ENCODE results near the gene RESP18. TPM values are rescaled to one million over a fixed set of nuclear protein-coding genes. Genes with fewer than 3 reads are reported as not detected.

RESP18 gene
- total and polyA plus RNA-seq, 2 donors (not counting 1 experiment from before 2014, with no cell fraction given), result not detected

DNA sequence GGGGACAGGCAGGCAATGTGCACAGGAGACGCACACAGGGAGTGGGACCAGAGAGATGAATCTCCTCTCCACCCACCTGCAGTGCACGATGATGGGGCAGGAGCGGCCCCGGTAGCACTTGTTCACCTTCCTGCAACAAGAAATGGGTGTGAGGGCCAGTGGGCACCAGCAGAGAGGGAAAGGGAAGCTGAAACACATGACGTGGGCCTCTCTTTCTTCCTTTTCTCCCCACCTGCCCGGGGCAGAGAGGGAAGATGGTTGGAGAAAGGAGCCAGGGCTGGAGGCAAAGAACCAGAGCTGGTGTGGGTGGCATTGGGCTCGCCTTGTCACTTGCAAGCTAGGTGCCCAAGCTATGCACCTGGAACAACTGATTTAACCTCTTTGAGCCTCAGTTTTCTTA, 41.1 kb downstream of the RESP18 start:
- H4K20me1 ChIP-seq (ENCODE audit: control insufficient read depth, extremely low read depth, insufficient read depth, low read length), result no peaks in the 10 kb centered on the region

DNA sequence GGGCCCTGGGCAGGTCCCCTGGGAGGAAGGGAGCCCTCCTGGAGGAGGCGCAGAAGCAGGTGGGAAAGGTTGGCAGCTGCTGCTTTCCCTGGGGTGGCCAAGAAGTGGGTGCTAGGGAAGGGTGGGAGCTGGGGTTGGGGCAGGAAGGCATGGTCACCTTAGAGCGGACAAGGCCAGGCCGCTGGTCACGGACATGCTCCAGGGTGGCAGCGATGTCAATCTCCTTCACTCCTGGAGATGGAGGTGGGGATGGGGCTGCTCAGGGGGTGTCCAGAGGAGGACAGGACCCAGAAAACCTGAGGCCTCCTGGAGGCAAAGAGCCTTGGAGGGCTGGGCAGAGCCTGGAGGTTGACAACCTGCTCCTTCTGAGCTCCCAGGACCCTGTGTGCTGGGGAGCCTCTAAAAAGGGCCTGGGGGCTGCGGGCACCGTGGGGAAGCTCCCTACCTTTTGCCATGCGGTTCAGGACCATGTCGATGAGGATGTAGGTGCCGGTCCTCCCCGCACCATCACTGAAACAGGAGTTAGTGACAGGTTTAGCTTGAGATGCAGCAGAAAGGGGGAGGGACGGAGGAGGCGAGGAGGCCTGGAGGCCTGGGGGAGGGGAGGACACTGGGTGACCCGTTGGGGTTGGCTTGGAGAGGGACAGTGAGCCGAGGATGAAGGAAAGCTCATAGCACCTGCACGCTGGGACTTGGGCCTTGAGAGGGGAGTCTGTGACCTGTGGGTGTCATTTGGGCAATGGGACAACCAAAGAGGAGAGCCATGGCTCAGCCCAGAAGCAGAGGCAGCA, 42.0 kb downstream of the RESP18 start:
- Histone ChIP-seq H2AFZ (ENCODE audit: low read length) (no peak overlapping the region), H3K4me2 (ENCODE audit: extremely low read depth, insufficient read depth, low read length) (no peak overlapping the region)

More for the DNA sequence above, 41.1 kb downstream of the RESP18 start:
- Histone ChIP-seq H3K4me1 (ENCODE audit: control insufficient read depth, extremely low read depth, insufficient read depth, low read length) (peaks cover 11% of the 10 kb centered on the region), H3K36me3 (ENCODE audit: control insufficient read depth, insufficient read depth, low read length) (peaks cover 2% of the 10 kb centered on the region), H3K9ac (ENCODE audit: insufficient read depth, low read length) (no peak overlapping the region), H3K27ac (ENCODE audit: insufficient read depth, low read length) (no peak overlapping the region), H3K9me3 (ENCODE audit: control insufficient read depth, insufficient read depth, low read depth, low read length) (no peaks in the 10 kb centered on the region), H3K4me3 (replicated peaks in 1 of 4; ENCODE audit: control extremely low read depth in 1 of 4, insufficient read depth in 1 of 4, low read depth in 3 of 4, low read length in 4 of 4) (no peak overlapping the region), H3K4me2 (ENCODE audit: extremely low read depth, insufficient read depth, low read length) (no peak overlapping the region), H2AFZ (ENCODE audit: low read length) (no peak overlapping the region), H3K79me2 (ENCODE audit: control insufficient read depth, insufficient read depth, low read length) (no peaks in the 10 kb centered on the region), H3K27me3 (ENCODE audit: control insufficient read depth, insufficient read depth, low read length) (no peaks in the 10 kb centered on the region)
- DNase-seq (ENCODE audit: low read depth in 2 of 2), result no peak
- no peak for TF ChIP-seq CTCF (conservative IDR thresholded peaks at IDR 0.05 in 1 of 2, IDR thresholded peaks at IDR 0.05 in 1 of 2; ENCODE audit: low read depth in 1 of 2, low read length in 2 of 2)
- no peak for TF ChIP-seq EZH2 (IDR thresholded peaks at IDR 0.05; ENCODE audit: low read length, missing control alignments)

More for the DNA sequence above, 42.0 kb downstream of the RESP18 start:
- no peak overlapping the region for H3K9ac ChIP-seq (ENCODE audit: insufficient read depth, low read length)
- peaks cover 2% of the 10 kb centered on the region for H3K36me3 ChIP-seq (ENCODE audit: control insufficient read depth, insufficient read depth, low read length)
- DNase-seq (ENCODE audit: low read depth in 2 of 2), result no peak
- H3K4me1 ChIP-seq (ENCODE audit: control insufficient read depth, extremely low read depth, insufficient read depth, low read length), result peaks cover 14% of the 10 kb centered on the region
- H3K27me3 ChIP-seq (ENCODE audit: control insufficient read depth, insufficient read depth, low read length), result no peaks in the 10 kb centered on the region
- H4K20me1 ChIP-seq (ENCODE audit: control insufficient read depth, extremely low read depth, insufficient read depth, low read length), result no peaks in the 10 kb centered on the region
- no peaks in the 10 kb centered on the region for H3K9me3 ChIP-seq (ENCODE audit: control insufficient read depth, insufficient read depth, low read depth, low read length)
- no peak overlapping the region for H3K27ac ChIP-seq (ENCODE audit: insufficient read depth, low read length)
- no peak overlapping the region for H3K4me3 ChIP-seq (replicated peaks in 1 of 4; ENCODE audit: control extremely low read depth in 1 of 4, insufficient read depth in 1 of 4, low read depth in 3 of 4, low read length in 4 of 4)
- H3K79me2 ChIP-seq (ENCODE audit: control insufficient read depth, insufficient read depth, low read length), result no peaks in the 10 kb centered on the region
- no peak for TF ChIP-seq CTCF (conservative IDR thresholded peaks at IDR 0.05 in 1 of 2, IDR thresholded peaks at IDR 0.05 in 1 of 2; ENCODE audit: low read depth in 1 of 2, low read length in 2 of 2)
- TF ChIP-seq EZH2 (IDR thresholded peaks at IDR 0.05; ENCODE audit: low read length, missing control alignments), result no peak
